Retina (tissue), 1 donor: Measurements from ENCODE around the gene RYR3.

ENCODE experiments used
- DNase-seq: peaks from one replicate; pipeline ENCODE4 v3.0.0-alpha.2; 2016

RYR3 gene

DNA sequence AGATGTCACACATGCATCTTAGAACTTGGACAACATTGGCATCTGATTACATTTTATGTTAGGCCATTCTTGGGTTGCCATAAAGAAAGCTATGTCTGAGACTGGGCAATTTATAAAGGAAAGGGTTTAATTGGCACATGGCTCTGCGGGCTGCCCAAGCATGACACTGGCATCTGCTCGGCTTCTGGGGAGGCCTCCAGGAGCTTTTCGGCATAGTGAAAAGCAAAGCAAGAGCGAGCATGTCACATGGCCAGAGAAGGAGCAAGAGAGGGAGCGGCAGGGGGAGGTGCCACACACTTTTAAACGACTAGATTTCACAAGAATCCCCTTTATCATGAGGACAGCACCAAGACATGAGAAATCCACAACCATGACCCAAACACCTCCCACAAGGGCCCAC, 11.3 kb downstream of the RYR3 start:
- no peak for DNase-seq

DNA sequence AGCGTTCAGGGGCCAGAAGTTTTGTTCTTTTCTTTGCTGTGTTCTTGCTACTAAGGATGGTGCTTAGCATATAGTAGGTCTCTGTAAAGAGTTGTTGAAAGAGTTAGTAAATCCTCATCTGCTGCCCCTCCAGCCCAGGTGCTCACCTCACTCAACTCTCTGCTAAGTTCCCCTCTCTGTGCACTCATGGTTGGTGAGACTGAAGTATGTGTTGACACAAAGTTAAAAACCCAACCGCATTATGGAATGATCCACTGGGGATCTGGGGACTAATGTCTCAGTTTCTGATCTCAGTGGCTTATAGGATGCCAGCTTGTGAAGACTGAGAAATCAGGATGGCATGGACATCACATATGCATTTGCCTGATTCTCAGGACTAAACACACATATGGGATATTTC, 13.8 kb downstream of the RYR3 start:
- no peak for DNase-seq

DNA sequence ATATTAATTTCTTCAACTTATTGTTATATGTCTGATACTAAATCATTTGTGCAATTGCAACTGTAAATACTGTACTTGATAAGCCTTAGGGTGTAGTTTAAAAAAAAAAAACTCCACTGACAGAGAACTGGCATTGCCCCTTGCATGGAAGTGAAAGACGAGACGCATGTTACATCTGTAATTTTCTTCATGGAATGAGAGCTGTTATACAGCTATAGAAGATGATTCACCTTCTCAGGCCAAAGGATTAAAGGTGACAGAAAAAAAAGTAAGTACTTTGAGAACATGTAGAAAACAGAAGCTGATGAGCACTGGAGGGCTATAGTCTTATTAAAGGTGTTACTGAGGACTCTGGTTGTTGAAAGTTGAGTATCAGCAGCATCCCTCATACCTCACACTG, 16.1 kb downstream of the RYR3 start:
- DNase-seq, result no peak

DNA sequence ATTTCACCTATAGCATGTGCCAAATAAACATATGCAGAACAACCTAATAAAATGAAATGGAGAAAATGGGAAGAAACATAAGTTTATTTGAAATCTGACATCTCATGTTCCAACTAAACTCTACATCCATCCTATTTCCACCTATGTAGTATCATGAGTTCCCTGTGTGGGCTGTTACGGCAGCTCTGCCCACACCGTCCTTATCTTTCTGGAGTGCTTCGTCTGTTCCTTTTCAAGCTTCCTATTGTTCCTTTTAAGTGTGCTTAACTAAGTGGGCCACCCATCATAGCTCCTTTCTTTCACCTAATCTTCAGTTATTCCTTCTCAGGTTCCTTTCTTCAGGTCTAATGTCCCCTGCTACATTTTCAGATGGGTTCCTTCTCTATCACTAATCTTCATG, 17.3 kb downstream of the RYR3 start:
- DNase-seq, result no peak

DNA sequence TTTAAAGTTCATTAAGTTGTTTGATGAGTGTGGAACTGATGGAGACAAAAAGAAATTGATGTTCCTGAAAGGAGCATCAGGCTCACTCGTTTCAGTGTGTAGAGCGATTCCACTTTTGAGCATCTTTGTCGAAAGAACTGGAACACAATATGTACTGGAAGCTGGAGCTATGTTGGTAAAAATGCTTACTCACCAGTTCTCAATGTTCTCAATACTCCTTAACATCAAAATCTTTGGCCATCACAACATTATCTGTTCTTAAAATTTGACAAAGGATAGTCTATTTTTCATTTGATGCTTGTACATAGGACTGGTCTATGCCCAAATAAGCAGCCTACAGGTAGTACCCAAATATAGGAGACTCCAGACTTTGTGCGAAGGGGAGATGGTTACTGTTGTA, 18.7 kb downstream of the RYR3 start:
- no peak for DNase-seq

DNA sequence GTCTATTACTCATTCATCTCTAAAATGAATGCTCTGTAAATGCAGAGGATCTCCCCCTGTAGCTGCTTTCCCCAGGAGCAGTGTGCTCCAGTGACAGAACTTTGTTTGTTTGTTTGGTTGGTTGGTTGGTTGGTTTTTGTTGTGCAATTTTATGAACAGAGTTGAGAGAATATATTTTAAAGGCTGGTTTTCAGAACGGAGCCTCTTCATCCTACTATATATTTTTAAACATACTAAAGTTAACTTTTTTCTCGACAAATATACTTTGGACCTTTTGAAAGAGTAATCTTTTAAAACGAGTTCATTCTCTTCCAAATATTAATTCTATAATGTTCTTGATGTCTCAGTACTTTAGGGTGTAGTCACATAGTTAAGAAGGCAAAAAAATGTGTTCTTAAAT, 20.2 kb downstream of the RYR3 start:
- DNase-seq, result no peak

DNA sequence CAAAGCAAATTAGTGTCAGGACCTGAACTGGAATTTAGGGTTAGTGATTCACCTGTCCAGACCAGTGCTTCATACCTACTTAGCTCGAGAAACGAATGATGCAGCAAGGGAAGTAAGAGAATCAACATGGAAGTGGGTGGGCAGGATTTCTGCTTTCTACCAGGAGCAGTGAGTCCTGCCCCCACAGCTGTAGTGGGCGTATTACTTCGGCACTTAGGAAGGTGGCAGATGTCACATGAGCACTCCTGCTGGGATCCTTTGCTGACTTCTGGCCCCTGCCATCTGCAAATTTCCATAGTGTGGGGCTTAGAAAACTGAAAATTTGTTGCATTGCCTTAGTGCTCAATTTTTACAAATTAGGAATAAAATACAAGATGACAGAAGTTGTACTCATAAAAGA, 31.2 kb downstream of the RYR3 start:
- DNase-seq, result no peak

DNA sequence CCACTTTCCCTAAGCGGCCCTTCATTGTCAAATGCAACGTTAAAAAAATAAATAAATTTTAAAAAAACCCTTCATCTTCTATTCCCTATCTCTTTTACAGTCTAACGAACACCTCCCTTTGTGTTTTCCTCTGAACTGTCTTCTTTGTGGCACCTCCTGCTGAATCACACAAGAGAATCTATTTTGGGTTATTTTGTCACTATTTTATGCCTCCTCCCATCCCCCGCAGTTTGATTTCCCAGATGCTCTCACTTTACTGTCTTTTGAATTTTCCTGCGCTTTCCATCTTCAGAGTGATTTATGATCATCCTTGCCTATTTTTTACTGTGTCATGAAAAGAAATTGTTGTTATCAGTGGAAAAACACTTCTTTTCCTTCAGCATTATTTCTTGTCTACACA, 32.5 kb downstream of the RYR3 start:
- no peak for DNase-seq

DNA sequence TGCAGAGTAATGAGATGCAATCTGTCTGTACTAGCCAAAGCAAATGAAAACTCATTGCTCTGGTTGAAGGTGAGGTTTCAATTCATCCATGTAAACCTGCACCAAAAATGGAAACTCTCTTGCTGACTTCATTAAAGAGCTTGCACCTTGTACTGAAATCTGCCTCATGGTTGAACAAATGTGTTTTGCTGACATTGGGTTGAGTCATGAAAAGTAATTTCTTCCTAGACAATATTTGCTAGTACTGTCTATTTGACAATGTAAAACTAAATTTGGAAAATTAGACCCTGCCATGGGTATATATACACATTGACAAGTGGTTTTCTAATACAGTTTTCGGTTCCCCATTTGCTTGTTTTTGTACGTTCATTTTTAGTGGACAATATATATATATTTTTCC, 33.3 kb downstream of the RYR3 start:
- DNase-seq, result no peak

DNA sequence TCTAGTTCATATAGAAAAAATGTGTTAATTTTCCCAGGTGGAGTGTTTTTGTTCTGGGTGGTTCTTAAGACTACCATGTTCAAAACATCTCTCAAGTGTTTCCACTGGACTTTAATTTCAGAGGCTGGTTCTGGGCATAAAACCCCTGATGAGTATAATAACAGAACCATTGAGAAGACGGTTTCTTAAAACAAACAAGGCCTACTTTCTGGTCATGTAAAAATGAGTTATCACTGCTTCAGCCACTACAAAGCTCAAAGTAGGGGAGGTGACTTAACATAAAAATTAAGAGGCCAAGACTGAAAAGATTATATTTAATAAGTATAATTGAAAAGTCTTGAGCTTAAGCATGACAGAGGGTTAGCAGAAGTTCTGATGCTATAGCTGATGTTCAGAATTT, 33.8 kb downstream of the RYR3 start:
- no peak for DNase-seq

DNA sequence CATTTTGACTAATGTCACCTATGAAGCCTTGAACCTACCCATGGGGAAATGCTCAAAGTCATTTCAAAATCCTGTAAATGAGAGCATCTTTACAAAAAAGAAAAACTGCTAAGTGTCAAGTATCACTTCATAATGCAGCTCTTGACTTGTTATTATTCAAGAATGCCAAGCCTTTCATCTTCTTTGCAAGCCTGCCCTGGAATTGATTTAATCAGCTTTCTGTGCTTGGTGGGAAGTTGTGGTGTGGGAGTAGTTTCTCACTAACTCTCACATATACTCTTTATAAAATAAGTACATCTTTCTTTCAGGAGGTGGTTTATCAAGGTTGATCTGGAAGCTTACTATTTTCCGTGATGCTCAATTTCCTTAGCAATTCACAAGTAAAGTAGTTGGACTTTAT, 43.6 kb downstream of the RYR3 start:
- no peak for DNase-seq

DNA sequence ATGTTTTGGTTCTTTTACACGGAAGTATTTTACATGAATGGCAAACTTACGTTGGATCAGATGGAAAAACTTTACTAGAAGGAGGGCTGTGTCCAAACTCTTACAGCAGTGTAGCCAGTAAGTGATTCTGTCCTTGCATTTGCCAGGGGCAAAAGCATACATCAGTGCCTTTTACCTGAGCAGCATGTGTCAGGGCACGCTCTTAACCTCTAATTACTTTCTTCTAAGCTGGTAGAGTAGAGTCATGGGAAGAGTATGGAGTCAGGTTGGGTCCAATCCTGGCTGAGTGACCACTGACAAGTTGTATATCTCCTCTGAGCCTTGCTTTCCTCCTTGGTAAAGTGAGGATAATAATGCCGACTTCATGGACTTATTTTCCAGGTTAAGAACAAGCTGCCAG, 47.1 kb downstream of the RYR3 start:
- no peak for DNase-seq

DNA sequence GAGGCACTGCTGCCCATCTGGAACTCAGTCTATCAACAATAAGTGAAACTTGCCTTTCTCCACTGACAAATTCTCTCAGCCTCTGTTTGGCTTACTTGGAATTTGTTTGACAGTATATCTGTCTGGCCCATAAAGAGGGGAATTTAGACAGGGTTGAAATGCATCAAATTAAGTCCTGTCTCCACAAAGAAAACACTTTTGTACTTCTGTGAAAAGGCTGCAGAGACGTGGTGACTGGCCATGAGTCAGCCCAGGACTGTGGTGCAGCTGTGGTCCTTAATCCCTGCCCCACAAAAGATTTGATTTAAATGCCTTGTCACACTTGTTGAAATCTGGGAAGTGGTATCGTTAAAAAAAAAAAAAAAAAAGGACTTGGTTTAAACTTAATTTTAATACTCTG, 47.5 kb downstream of the RYR3 start:
- DNase-seq, result no peak

DNA sequence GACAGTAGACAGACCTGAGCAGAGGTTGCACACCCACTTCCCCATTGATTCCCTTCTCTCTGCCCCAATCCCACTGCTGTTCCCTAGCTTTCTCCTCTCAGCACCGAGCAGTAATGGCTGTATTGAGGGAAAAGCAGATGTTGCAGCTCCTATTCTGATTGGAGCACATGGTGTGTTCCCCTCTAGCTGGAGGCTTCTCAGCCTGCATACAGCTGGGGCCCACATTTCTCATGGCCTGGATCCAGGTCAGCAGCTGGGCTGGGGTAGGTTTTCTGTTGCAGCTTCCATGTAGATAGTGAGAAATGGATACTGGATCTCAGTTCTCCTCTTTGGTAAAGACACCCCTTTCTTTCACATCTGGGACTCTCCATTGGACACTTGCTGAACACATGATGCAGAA, 50.1 kb downstream of the RYR3 start:
- DNase-seq, result no peak

DNA sequence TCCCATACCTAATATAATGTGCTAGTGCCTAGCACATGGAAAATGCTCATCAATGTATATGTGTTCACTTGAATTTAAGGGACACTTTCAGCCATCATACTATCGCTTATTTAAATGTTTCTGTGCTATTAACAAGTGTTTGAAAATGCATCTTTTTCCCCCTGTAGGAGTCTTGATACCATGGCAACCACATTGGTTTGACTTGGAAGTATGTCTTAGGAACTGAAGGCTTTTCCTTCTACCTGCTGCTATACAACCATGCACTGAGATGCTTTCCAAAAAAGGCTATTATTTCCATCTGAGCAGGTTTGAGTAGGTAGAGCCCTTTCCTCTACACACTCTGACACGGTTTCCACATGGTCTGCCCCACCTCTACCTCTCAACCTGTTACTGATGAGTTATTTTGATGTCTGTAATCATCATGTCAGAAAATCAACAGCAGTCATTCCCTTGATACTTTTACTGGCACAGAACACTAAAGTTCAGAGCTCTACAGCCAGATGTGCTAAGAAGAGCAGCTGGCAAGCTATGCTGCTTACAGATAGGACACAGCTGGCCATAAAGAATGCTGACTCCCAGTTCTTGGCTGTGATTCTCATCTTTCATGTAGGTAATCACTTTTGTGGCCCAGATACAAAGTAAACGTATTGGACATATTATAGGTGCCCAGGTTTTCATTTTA, 59.3 kb downstream of the RYR3 start:
- no peak for DNase-seq

DNA sequence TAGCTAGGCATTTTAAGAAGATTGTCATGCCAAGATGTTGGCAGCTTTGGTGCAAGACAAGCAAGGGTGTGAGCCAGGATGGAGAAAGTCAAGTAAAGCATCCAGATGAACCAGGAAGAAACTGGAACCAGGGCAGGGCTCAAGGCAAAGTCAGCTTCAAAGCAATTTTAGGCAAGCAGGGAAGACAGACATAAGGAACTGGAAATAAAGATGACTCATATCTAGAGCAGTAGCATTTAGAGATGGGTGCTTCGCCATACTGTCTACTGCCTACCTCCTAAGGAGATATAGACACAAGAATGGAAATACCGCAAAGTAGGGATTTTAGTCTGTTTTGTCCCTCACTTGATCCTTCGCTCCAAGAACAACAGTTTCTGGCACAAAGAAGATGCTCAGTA, 59.9 kb downstream of the RYR3 start:
- no peak for DNase-seq

DNA sequence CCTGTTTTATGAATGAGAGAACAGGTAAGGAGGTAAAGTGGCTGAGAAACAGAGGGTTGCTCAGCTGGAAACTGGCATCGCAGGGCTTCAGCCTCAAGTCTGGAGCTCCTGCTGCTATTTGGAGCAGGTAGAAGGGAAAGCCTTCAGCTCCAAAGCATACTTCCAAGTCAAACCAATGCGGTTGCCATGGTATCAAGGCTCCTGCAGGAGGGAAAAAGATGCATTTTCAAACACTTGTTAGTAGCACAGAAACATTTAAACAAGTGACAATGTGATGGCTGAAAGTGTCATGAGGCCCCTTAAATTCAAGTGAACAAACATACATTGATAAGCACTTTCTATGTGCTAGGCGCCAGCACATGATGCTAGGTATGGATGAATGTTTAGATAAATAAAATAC, 60.4 kb downstream of the RYR3 start:
- no peak for DNase-seq

DNA sequence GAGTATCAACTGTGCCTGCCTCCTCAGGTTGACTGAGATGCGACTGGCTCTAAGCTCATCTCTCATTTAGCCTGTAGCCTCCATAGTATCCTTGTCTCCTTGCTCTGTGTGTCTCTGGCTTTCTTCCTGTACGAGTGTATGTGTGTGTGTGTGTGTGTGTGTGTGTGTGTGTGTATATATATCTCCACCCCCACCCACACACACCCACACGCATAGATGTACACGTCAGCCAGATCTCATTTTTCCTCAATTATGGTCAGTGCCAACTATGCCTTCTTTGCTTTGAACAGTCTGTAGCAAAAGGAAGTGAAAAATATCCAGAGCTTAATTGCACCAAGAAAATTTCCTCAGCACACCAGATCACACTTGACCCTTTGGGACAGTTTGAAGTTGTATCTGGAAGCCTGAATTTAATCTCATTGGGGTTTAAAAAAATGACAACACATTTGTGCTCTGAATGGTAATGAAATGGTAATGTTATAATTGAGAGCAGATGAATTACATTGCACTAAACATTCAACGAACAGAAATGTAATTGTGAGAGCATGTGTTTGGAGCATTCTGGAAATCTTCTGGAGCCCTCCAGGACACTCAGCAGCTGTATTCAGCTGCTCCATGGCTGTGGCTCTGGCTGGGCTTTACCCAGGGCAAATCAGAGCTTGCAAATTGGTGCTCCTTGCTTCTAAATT, 63.6 kb downstream of the RYR3 start:
- no peak for DNase-seq

DNA sequence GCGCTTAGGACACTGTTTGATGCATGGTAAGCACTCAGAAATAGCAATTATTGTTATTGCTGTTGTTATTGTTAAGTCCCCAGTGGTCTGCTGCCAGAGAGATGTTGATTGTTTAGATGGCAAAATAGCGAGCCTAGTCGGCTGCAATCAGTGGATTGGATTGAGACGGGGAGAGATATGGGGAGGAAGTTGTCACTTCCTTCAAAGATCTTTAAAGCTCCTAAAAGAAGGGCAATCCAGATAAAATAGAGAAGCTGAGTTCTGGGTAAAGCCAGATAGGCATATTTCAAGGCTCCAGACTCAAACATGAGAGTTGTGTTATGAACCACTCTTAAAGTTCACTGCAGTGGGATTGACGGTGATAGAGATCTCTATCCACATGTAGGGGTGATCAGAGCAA, 64.5 kb downstream of the RYR3 start:
- DNase-seq, result no peak

DNA sequence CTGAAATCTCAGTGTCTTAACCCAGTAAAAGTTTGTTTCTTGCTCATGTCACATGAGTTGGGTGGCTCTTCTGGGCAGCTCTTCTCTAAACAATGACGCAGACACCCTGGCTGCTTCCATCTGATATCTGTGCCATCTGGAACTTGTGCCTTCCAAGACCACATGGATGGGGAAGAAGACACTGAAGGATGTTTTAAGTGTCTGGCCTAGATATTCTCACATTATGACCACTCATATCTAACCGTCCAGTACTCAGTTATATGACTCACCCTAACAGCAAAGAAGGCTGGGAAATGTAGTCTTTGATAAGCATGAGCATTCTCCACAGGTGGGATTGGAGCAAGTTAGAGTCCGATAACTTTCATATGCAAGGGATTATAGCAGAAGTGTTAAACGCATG, 66.4 kb downstream of the RYR3 start:
- DNase-seq, result no peak

DNA sequence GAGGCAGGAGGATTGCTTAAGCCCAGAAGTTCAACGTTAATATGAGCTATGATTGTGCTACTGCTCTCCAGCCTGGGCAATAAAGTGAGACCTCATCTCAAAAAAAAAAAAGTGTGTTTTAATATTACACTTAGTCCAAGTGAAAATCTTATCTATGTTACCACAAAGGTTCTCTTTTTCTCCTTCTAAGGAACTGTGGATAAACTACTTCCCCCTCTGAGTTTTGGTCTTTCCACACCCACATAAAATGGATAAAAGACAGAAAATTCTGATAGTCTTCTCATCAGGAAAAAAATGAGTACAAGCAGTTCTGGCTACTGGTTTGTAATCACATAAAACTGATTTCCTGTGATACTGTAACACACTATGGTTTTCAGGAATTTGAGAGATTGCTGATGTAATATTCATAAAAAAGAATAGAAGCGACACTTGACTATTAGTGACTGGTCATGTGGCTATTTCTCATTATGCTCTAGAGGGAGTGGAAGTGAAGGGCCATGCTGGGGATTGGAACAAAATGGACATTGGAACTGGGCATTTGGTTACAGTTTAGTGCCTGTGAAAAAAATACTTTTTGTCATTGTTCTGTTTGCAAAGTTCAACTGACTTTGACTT, 68.2 kb downstream of the RYR3 start:
- DNase-seq, result no peak

DNA sequence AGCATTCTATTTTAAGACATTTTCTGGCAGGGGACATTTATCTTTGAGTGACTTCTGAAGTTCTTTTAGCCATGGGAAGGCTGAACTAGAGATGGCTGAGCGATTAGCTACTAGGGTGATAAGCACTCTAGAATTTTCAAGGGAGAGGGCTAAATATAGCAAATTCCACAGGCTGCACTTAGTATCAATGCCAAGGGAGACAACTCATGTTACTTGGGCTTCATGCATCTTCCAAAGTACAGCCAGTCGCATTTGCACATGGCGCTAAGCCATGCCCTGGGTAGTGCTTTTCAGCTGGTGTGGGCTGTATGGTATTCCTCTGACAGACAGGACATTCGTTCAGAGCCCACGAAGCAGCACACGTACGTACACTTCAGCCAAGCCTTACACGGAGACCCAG, 69.6 kb downstream of the RYR3 start:
- no peak for DNase-seq

DNA sequence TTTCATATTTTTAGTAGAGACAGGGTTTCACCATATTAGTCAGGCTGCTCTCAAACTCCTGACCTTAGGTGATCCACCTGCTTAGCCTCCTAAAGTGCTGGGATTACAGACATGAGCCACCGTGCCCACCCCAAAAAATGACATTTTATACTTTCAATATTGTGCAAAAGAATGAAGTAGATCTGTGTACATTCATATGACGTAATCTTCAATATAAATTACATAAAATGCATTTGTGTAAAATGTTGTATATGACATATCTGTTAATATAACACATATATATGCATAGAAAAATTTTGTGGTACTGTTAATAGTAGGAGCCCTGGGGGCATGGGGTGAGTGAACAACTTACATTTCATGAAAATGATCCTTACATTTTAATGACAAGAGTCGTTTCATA, 71.7 kb downstream of the RYR3 start:
- DNase-seq, result no peak

DNA sequence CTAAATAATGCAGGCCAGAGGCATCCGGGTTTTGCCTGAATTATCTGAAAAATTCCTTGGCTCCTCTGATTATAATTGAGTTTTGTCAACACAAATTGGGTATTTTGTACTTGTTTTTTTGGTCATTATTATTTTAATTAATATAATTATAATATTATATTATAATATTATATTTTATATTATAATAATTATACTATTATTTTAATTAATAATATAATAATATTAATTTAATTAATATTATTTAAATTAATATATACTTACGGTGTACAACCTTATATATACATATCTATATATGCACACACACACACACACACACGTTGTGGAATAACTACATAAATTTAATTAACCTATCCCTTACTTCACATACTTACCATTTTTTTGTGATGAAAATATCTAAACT, 73.5 kb downstream of the RYR3 start:
- no peak for DNase-seq

DNA sequence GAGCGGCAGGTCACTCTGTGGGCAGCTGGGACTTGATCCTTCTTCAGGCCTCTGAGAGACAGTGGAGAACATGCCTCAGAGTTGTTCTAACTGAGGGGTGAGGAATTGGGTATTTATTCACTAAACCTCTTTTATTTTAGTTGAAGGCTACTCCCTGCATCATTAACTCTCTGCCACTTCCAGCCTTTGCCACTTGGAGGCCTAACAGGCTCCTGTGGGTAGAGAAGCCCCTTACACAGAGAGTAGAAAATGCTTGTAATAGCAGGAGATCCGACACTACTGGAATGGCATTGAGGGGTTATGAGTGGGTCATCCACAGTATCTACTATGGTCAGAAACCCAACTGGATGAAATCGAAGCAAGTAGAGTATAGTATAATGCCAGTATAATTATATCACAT, 81.7 kb downstream of the RYR3 start:
- DNase-seq, result no peak
